Adipocyte (in vitro differentiated cells): Measurements from ENCODE around the gene C1QTNF7.

Source experiments
- DNase-seq: peaks from one replicate; pipeline ENCODE4 v3.0.0-alpha.2; 2015; ENCODE audit warnings: low read depth
- H3K27me3 ChIP-seq: replicated peaks from 2 replicates; pipeline ENCODE4 v1.7.0; 2013; ENCODE audit warnings: mild to moderate bottlenecking, low read length, moderate library complexity; ENCODE audit not compliant: control insufficient read depth, insufficient read depth
- H3K36me3 ChIP-seq: 2 replicates; pipeline ENCODE4 v1.7.0; 2013; ENCODE audit warnings: low read length, mild to moderate bottlenecking, moderate library complexity; ENCODE audit not compliant: control insufficient read depth, insufficient read depth, severe bottlenecking
- H3K4me1 ChIP-seq: 2 replicates; pipeline ENCODE4 v1.7.0; 2013; ENCODE audit warnings: mild to moderate bottlenecking, low read length, moderate library complexity; ENCODE audit not compliant: control insufficient read depth, insufficient read depth
- H3K4me3 ChIP-seq: 2 replicates; pipeline ENCODE4 v1.7.0; 2013; ENCODE audit warnings: mild to moderate bottlenecking, low read length, moderate library complexity
- H3K9ac ChIP-seq: 2 replicates; pipeline ENCODE4 v1.7.0; 2013; ENCODE audit warnings: mild to moderate bottlenecking, low read length, moderate library complexity
- H3K9me3 ChIP-seq: 2 replicates; pipeline ENCODE4 v1.7.0; 2013; ENCODE audit warnings: mild to moderate bottlenecking, low read length, moderate library complexity; ENCODE audit not compliant: control insufficient read depth

C1QTNF7 gene

DNA sequence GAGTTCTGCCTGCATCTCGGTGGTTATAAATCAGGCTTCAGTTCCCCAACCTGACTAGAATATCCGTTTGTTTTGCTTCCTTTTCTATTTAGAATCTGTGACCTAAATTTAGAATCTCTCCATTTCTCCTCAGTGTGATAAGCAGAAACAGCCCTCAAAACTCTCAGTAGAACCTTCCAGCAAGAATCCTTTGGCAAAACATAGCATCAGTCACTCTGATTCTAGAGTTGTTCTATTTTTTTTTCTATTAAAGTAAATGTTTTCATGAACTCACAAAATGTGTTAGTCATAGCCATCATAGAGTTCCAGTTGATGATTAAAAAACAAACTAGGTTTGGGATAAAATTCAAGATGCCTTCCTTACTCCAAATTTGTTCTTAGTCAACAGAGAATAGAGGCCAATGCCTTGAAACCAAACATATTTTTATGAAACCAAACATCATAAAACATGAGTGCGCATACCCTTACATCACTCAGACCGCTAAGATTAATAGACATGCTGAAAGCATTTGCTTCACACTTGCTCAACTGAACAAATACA, 13.2 kb upstream of the C1QTNF7 start:
- Histone ChIP-seq H3K9me3 (no peaks in the 10 kb centered on the region), H3K27me3 (no peaks in the 10 kb centered on the region), H3K9ac (peak overlapping the region; percentile 44), H3K36me3 (no peaks in the 10 kb centered on the region), H3K4me1 (peaks cover 27% of the 10 kb centered on the region), H3K4me3 (peak overlapping the region; percentile 36)
- DNase-seq: peak; percentile 49

GRCh38 chr4:15416357-15417232, 11.2 kb upstream of the C1QTNF7 start:
- H3K9ac ChIP-seq: no peak overlapping the region
- H3K9me3 ChIP-seq: no peaks in the 10 kb centered on the region
- peaks cover 35% of the 10 kb centered on the region for H3K4me1 ChIP-seq
- H3K36me3 ChIP-seq: no peaks in the 10 kb centered on the region
- H3K27me3 ChIP-seq: no peaks in the 10 kb centered on the region
- DNase-seq: no peak
- no peak overlapping the region for H3K4me3 ChIP-seq

GRCh38 chr4:15417233-15417660, 10.6 kb upstream of the C1QTNF7 start:
- no peaks in the 10 kb centered on the region for H3K36me3 ChIP-seq
- no peaks in the 10 kb centered on the region for H3K27me3 ChIP-seq
- H3K4me3 ChIP-seq: no peak overlapping the region
- no peaks in the 10 kb centered on the region for H3K9me3 ChIP-seq
- no peak overlapping the region for H3K9ac ChIP-seq
- H3K4me1 ChIP-seq: peaks cover 35% of the 10 kb centered on the region
- no peak for DNase-seq

DNA sequence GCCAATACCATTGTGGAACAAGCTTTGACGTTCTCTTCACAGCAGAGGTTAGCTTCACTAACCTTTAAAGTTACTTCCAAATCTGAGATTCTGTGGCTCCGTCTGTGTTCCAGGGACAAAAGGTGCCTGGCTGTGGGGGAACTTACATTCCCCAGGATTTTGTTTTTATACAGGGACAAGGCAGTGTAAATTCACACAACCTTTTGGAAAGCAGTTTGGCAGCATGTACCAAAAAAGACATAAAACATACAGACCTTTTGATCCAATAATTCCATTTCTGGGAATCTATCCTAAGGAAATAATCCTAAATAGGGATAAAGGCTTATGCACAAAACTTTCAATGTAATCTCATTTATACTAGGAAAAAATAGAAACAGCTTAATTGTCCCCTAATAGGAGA, 8.9 kb upstream of the C1QTNF7 start:
- peaks cover 23% of the 10 kb centered on the region for H3K4me1 ChIP-seq
- no peak for DNase-seq
- no peak overlapping the region for H3K4me3 ChIP-seq
- no peak overlapping the region for H3K9ac ChIP-seq
- no peaks in the 10 kb centered on the region for H3K36me3 ChIP-seq
- H3K27me3 ChIP-seq: no peaks in the 10 kb centered on the region
- no peaks in the 10 kb centered on the region for H3K9me3 ChIP-seq

DNA sequence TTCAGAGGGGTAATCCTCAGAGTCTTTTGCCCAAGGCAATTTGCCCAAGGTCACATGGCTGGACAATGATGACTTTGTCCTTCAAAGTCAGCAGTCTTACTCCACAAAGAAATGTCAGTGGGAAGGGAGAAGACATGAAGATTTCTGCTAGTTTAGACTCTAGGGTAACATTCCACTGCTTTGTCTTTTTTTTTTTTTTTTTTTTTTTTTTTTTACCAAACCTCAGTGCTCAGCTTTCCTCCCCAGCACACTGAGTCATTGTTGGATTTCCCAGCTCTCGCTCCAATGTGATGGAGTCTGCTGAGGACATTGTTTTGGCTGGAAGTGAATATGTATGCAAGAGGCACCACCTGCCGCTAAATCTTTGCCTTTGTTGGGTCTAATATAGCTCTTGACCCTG, 7.2 kb upstream of the C1QTNF7 start:
- Histone ChIP-seq H3K4me1 (peaks cover 12% of the 10 kb centered on the region), H3K36me3 (no peaks in the 10 kb centered on the region), H3K9ac (no peak overlapping the region), H3K4me3 (no peak overlapping the region), H3K27me3 (no peaks in the 10 kb centered on the region), H3K9me3 (no peaks in the 10 kb centered on the region)
- DNase-seq: peak; percentile 62

- no peak overlapping the region for H3K9ac ChIP-seq
- no peak overlapping the region for H3K4me3 ChIP-seq
- peaks cover 29% of the 10 kb centered on the region for H3K4me1 ChIP-seq
- no peaks in the 10 kb centered on the region for H3K27me3 ChIP-seq
- no peaks in the 10 kb centered on the region for H3K9me3 ChIP-seq
- no peaks in the 10 kb centered on the region for H3K36me3 ChIP-seq
- no peak for DNase-seq
These were observed 4.5 kb upstream of the C1QTNF7 start for GRCh38 chr4:15423285-15423711.

DNA sequence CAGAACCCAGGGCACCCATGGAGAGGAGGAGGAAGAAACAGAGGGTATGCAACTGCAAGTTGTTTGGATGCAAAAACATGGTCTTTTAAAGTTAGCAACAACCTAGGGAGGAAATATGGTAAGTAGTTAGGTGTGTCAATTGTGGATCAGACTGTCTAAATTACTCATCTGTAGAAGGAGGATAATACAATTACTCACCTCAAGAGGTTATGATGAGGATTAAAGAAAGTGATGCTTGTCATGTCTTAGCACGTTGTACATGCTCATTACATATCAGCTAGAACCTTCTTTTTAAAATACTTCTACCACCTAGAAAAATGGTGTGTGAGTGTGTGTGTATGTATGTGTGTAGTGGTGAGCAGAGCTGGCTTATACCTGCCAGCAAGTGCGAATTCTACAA, 2.3 kb upstream of the C1QTNF7 start:
- H3K27me3 ChIP-seq: no peaks in the 10 kb centered on the region
- no peak for DNase-seq
- H3K36me3 ChIP-seq: no peaks in the 10 kb centered on the region
- peaks cover 34% of the 10 kb centered on the region for H3K4me1 ChIP-seq
- H3K9ac ChIP-seq: no peak overlapping the region
- no peak overlapping the region for H3K4me3 ChIP-seq
- H3K9me3 ChIP-seq: no peaks in the 10 kb centered on the region

GRCh38 chr4:15427161-15427560, 672 bp upstream of the C1QTNF7 start:
- Histone ChIP-seq H3K36me3 (no peaks in the 10 kb centered on the region), H3K27me3 (no peaks in the 10 kb centered on the region), H3K4me1 (peaks cover 30% of the 10 kb centered on the region), H3K9me3 (no peaks in the 10 kb centered on the region), H3K9ac (peak overlapping the region; percentile 49), H3K4me3 (peak overlapping the region; percentile 65)
- DNase-seq: no peak

DNA sequence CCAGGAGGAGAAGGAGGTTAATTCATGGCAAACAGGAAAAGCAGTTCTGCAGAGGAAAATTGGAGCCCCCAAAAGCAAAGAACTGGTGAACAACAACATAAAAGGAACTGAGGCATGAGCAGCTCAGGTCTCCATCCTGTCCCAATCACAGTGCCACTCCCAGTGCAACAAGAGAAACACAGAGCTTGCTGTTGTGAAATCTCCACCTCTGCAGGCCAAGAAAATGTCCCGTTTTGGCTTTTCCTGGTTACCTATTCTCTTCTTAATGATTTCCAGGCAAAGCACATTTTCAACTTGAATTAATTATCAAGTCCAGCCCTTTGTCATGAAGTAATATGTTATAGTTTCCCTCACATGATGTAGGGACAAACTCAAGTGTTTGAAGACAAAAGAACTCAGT, 778 bp downstream of the C1QTNF7 start:
- peak; percentile 45 for DNase-seq
- Histone ChIP-seq H3K27me3 (no peaks in the 10 kb centered on the region), H3K4me3 (peak overlapping the region; percentile 65), H3K9me3 (no peaks in the 10 kb centered on the region), H3K9ac (peak overlapping the region; percentile 68), H3K4me1 (peaks cover 35% of the 10 kb centered on the region), H3K36me3 (no peaks in the 10 kb centered on the region)

GRCh38 chr4:15434091-15434490, 6.3 kb downstream of the C1QTNF7 start:
- peak; percentile 87 for DNase-seq
- Histone ChIP-seq H3K4me1 (peaks cover 26% of the 10 kb centered on the region), H3K36me3 (no peaks in the 10 kb centered on the region), H3K27me3 (no peaks in the 10 kb centered on the region), H3K9me3 (no peaks in the 10 kb centered on the region), H3K9ac (no peak overlapping the region), H3K4me3 (no peak overlapping the region)

GRCh38 chr4:15434676-15435075, 6.8 kb downstream of the C1QTNF7 start:
- Histone ChIP-seq H3K9me3 (no peaks in the 10 kb centered on the region), H3K4me1 (peaks cover 24% of the 10 kb centered on the region), H3K9ac (no peak overlapping the region), H3K27me3 (no peaks in the 10 kb centered on the region), H3K4me3 (no peak overlapping the region), H3K36me3 (no peaks in the 10 kb centered on the region)
- no peak for DNase-seq
